ENCODE data around the gene EXOC6B. TPM values are rescaled to one million over a fixed set of nuclear protein-coding genes. Genes with fewer than 3 reads are reported as not detected.

EXOC6B gene
- total RNA-seq, 4 donors from 2014 or later = 54.9 to 93.7 (median 64.6) TPM

DNA sequence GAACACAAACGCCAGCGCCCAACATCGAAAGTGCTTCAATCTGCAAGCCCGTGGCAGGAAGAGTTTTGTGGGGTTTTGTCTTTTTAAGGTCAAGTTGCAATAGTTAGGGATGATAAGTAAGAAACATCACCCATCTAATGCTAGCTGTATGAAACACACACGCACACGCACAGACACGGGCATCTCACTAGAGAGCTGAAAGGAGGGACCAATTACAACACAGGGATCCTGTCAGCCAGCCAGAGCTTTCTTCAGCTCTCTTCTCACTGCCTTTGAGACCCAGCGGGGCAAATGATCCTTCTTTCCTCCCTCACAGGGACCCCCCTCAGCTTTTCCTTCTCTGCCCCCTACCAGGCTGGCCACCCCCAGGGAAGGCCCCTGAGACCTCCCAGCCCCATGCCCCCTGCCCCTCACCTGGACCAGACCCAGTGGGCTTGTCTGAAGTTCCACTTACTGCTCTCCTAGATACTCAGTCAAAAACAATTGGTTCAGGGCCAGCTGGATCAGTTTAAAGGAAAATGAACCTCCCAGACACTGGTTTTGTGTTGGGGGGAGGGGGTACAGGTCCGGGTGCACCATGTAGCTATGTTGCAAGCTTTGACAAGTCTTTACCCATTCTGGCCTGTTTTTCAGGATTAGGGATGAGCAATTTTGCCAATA, 696.0 kb downstream of the EXOC6B start:
- H3K9me3 ChIP-seq = no peaks in the 10 kb centered on the region
- DNase-seq = peak in 1 of 3 donors; percentile 22
- H3K4me1 ChIP-seq = no peaks in the 10 kb centered on the region
- H3K27ac ChIP-seq = no peak overlapping the region
- no peak overlapping the region for H3K4me3 ChIP-seq
- H3K27me3 ChIP-seq = no peaks in the 10 kb centered on the region
- no peaks in the 10 kb centered on the region for H3K36me3 ChIP-seq
- TF ChIP-seq, protein P1, sequence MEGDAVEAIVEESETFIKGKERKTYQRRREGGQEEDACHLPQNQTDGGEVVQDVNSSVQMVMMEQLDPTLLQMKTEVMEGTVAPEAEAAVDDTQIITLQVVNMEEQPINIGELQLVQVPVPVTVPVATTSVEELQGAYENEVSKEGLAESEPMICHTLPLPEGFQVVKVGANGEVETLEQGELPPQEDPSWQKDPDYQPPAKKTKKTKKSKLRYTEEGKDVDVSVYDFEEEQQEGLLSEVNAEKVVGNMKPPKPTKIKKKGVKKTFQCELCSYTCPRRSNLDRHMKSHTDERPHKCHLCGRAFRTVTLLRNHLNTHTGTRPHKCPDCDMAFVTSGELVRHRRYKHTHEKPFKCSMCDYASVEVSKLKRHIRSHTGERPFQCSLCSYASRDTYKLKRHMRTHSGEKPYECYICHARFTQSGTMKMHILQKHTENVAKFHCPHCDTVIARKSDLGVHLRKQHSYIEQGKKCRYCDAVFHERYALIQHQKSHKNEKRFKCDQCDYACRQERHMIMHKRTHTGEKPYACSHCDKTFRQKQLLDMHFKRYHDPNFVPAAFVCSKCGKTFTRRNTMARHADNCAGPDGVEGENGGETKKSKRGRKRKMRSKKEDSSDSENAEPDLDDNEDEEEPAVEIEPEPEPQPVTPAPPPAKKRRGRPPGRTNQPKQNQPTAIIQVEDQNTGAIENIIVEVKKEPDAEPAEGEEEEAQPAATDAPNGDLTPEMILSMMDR (IDR thresholded peaks at IDR 0.05) = no peak
- no peak for TF ChIP-seq POLR2A (IDR thresholded peaks at IDR 0.05)

DNA sequence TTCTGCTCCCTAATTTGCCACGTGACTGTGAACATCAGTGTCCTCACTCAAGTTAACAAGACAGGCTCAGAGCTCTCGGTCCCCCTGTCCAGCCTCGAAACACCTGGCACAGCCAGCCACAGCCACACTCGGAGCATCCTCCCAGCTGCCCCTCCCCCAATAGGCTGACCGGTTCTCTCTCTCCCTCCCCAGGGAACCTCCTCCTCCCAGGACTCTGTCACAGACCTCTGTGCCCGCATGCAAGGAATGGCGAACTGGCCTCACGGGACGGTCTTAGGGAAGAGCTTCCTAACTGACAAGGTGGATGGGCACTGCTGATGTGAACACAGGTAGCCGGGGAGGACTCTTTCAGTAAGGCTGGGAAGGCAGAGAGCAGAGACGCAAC, 697.0 kb downstream of the EXOC6B start:
- TF ChIP-seq POLR2A (IDR thresholded peaks at IDR 0.05) = no peak
- TF ChIP-seq, protein P1 (IDR thresholded peaks at IDR 0.05) = no peak
- Histone ChIP-seq H3K36me3 (no peaks in the 10 kb centered on the region), H3K4me3 (no peak overlapping the region), H3K9me3 (no peaks in the 10 kb centered on the region), H3K27ac (no peak overlapping the region), H3K4me1 (no peaks in the 10 kb centered on the region), H3K27me3 (no peaks in the 10 kb centered on the region)
- DNase-seq = peak in 1 of 3 donors; percentile 13

DNA sequence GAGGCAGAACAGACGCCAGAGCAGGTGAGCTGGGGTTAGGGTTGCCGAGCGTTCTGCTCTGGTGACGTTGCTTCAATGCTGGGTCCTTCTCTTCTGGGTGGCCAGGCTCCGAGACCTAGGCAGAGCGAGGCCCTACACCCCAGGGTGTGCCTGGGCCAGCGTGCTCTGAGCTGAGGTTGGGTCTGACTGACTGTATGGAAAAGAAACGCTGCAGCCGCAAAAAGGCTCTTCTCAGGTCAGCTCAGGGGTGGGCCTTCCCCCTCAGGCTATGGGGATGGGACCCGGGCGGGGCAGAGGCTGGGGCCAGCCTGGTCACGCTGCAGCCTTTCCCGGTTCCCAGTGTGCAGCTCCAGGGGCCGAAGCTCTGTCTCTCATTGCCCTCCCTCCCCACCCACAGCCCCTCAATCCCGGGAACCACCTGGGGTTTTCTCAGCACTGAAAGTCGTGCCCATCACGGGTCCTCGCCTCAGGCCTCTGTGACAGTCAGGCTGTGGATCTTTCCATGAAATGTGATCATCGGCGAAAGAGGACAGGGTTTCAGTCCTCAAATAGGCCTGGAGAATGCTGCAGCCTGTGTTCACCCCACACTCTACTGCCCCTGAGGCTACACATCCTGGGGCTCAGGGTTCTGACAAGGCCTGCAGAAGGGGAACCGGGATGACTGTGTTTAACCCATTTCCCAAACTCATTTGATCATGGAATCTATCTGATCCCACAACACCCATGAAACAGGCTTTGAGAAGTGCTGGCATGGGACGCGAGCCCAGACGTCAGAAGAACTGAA, 697.6 kb downstream of the EXOC6B start:
- Histone ChIP-seq H3K4me3 (no peak overlapping the region), H3K4me1 (no peaks in the 10 kb centered on the region), H3K27me3 (no peaks in the 10 kb centered on the region), H3K36me3 (no peaks in the 10 kb centered on the region), H3K27ac (no peak overlapping the region), H3K9me3 (no peaks in the 10 kb centered on the region)
- DNase-seq = peak in 1 of 3 donors; percentile 37
- TF ChIP-seq, protein P1 (IDR thresholded peaks at IDR 0.05) = no peak
- TF ChIP-seq POLR2A (IDR thresholded peaks at IDR 0.05) = no peak

DNA sequence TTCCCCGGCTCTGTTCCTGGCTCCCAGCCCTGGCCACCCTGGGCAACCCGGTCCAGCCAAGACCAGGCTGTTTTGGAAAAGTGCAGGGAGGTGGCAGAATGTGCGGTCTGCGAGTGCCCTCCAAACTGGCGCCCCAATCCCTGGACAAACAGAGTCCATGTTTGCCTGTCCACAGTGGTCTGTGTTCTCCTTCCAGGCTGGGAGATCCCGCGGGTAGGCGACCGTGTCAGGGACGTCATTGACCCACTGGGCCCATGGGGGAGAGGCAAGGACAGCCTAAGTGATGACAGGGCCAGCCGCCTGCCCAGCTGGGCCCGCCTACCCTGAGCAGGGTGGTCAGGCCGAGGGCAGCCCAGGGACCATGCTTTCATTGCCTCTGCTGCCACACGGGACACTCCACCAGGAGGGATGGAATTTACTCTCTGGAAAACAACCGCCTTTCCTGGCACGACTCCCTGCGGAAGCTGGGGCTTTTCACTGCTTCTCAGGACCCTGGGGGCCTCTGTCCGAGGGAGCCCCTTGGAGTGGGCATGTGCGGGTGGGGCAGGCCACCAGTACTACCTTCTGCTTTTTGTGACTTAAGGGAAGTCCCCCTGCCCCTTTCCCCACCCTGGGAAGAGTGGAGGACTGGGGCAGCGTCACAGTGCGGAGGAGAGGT, 698.3 kb downstream of the EXOC6B start:
- DNase-seq = peak in 1 of 3 donors; percentile 31
- Histone ChIP-seq H3K4me1 (no peaks in the 10 kb centered on the region), H3K9me3 (no peaks in the 10 kb centered on the region), H3K36me3 (no peaks in the 10 kb centered on the region), H3K27me3 (no peaks in the 10 kb centered on the region), H3K27ac (no peak overlapping the region), H3K4me3 (no peak overlapping the region)
- TF ChIP-seq, protein P1 (IDR thresholded peaks at IDR 0.05) = no peak
- no peak for TF ChIP-seq POLR2A (IDR thresholded peaks at IDR 0.05)

DNA sequence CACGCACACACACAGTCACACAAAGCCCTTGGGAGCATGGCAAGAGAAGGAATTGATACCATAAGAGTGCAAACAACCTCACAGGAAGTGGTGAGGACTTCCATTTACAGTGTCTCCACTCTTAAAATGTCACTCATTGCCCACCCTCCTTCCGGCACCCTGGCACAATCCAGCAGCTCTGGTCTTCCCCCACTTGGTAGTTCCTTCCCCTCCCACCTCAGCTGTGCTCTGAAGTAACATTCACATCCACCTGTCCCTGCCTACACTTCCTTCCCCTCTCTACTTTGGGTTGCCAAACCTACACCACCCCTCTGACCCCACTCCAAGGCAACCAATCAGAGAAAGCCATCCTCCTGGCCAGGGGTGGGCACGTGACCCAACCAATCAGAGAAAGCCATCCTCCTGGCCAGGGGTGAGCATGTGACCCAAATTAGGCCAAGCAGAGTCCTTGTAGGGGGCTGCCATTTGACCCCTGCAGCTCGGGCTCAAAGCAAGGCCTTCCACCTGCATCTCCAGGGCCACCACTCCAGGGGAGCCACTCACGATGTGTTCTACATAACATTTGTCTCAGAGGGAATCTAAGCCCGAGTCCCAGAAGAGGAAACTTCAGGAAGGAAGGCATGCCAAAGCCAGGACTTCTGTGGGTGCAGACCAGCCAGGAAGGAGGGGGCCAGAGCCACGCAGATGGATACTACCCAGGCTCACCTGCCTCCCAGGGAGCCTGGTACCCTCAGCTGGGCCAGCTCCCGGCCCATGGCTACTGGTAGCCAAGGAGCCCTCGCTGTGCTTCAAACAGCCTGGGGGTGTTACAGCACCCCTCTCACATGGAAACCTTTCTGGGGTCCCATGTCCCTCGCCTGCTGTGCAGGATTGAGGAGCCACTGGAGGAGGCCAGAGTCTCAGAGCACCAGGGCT, 699.4 kb downstream of the EXOC6B start:
- Histone ChIP-seq H3K36me3 (no peaks in the 10 kb centered on the region), H3K27me3 (no peaks in the 10 kb centered on the region), H3K4me3 (no peak overlapping the region), H3K9me3 (no peaks in the 10 kb centered on the region), H3K27ac (no peak overlapping the region), H3K4me1 (no peaks in the 10 kb centered on the region)
- DNase-seq = peak in 1 of 3 donors; percentile 21
- TF ChIP-seq, protein P1 (IDR thresholded peaks at IDR 0.05) = no peak
- TF ChIP-seq POLR2A (IDR thresholded peaks at IDR 0.05) = no peak
